HEK293 (cell line): ENCODE results near the gene SRPX.
A peak's percentile ranks its signal among the peaks of the same experiment; 100 is the strongest.

Experiments
- CTCF ChIA-PET: fragments of 350-600 bp; formaldehyde crosslinking; extraction: SDS; loops from one replicate; lab custom pipeline; 2021; ENCODE audit warnings: antibody characterized with exemption; lab: Yijun Ruan, JAX
- POLR2A ChIA-PET: fragments of 300-600 bp; formaldehyde crosslinking; extraction: SDS; loops from one replicate; lab custom pipeline; 2020; ENCODE audit warnings: antibody characterized with exemption, inconsistent platforms; lab: Yijun Ruan, JAX
- H3K27ac ChIP-seq: fragments of 200-500 bp; sonication (Bioruptor generic); 2 replicates; pipeline ENCODE4 v1.5.1; 2014; ENCODE audit warnings: low read depth, low read length, control low read depth, inconsistent platforms; ENCODE audit errors: extremely low read depth
- H3K36me3 ChIP-seq, 2 experiments: fragments of 200-500 bp in 1 of 2; sonication (Bioruptor generic) in 1 of 2; 1 replicate in 1 of 2; 2 replicates in 1 of 2; pipeline ENCODE4 v1.5.1; 2014 to 2017; ENCODE audit warnings: inconsistent platforms in 2 of 2, low read length in 2 of 2; ENCODE audit not compliant: control insufficient read depth in 2 of 2, insufficient read depth in 1 of 2
- H3K4me1 ChIP-seq: fragments of 200-500 bp; sonication (Bioruptor generic); 2 replicates; pipeline ENCODE4 v1.5.1; 2014; ENCODE audit warnings: mild to moderate bottlenecking, low read length, inconsistent platforms; ENCODE audit not compliant: control insufficient read depth, insufficient read depth
- H3K4me3 ChIP-seq: 2 replicates; pipeline ENCODE4 v1.5.1; 2011; ENCODE audit warnings: low read depth, mild to moderate bottlenecking, control low read depth, low read length, moderate library complexity
- H3K9me3 ChIP-seq: fragments of 200-500 bp; sonication (Bioruptor generic); 2 replicates; pipeline ENCODE4 v1.5.1; 2014; ENCODE audit warnings: low read depth, low read length, inconsistent platforms; ENCODE audit not compliant: control insufficient read depth, insufficient read depth
- HOXC10 ChIP-seq: sonication (generic); formaldehyde crosslinking; IDR thresholded peaks from 2 replicates; pipeline ENCODE4 v1.8.1; 2023; ENCODE audit warnings: mild to moderate bottlenecking, missing genetic modification reagents
- SALL2 ChIP-seq: fragments of 450-650 bp; formaldehyde crosslinking; IDR thresholded peaks from 2 replicates; pipeline ENCODE4 v1.5.0; 2017; ENCODE audit warnings: missing biosample characterization, mild to moderate bottlenecking, missing genetic modification characterization, borderline replicate concordance
- SP2 ChIP-seq: fragments of 450-650 bp; formaldehyde crosslinking; IDR thresholded peaks from 2 replicates; pipeline ENCODE4 v1.5.1; 2016; ENCODE audit warnings: missing biosample characterization, missing genetic modification characterization
- YY2 ChIP-seq: fragments of 450-650 bp; formaldehyde crosslinking; IDR thresholded peaks from 2 replicates; pipeline ENCODE4 v1.5.1; 2016; ENCODE audit warnings: missing biosample characterization, missing genetic modification characterization
- ZNF10 ChIP-seq: fragments of 450-650 bp; formaldehyde crosslinking; IDR thresholded peaks from 2 replicates; pipeline ENCODE4 v1.5.1; 2017; ENCODE audit warnings: missing biosample characterization, missing genetic modification characterization
- ZNF366 ChIP-seq: fragments of 450-650 bp; formaldehyde crosslinking; conservative IDR thresholded peaks from 2 replicates; pipeline ENCODE4 v1.5.1; 2016; ENCODE audit warnings: missing biosample characterization, missing genetic modification characterization
- ZNF426 ChIP-seq: fragments of 450-650 bp; formaldehyde crosslinking; IDR thresholded peaks from 2 replicates; pipeline ENCODE4 v1.5.1; 2017; ENCODE audit warnings: missing biosample characterization, missing genetic modification characterization, mild to moderate bottlenecking, inconsistent platforms, moderate library complexity
- ZNF596 ChIP-seq: fragments of 450-650 bp; IDR thresholded peaks from 2 replicates; pipeline ENCODE4 v1.5.0; 2018; ENCODE audit warnings: missing biosample characterization, mild to moderate bottlenecking, missing genetic modification characterization, moderate library complexity
- ZNF629 ChIP-seq: fragments of 450-650 bp; formaldehyde crosslinking; IDR thresholded peaks from 2 replicates; pipeline ENCODE4 v1.5.1; 2017; ENCODE audit warnings: missing biosample characterization, missing genetic modification characterization
- ZNF645 ChIP-seq: fragments of 450-650 bp; formaldehyde crosslinking; IDR thresholded peaks from 2 replicates; pipeline ENCODE4; 2016; ENCODE audit warnings: missing biosample characterization, missing genetic modification characterization
- ZNF654 ChIP-seq: fragments of 450-650 bp; formaldehyde crosslinking; IDR thresholded peaks from 2 replicates; pipeline ENCODE4 v1.5.1; 2016; ENCODE audit warnings: low read depth, missing biosample characterization, missing genetic modification characterization
- ZSCAN16 ChIP-seq: fragments of 450-650 bp; formaldehyde crosslinking; IDR thresholded peaks from 2 replicates; pipeline ENCODE4 v1.5.1; 2016; ENCODE audit warnings: missing biosample characterization, missing genetic modification characterization
- TF ChIP-seq, protein P1 (sequence below): fragments of 450-650 bp; formaldehyde crosslinking; IDR thresholded peaks from 2 replicates; pipeline ENCODE4 v1.5.1; 2016; ENCODE audit warnings: missing biosample characterization, missing genetic modification characterization
- TF ChIP-seq, protein P2 (sequence below): fragments of 450-650 bp; formaldehyde crosslinking; IDR thresholded peaks from 2 replicates; pipeline ENCODE4 v1.5.1; 2016; ENCODE audit warnings: missing biosample characterization, missing genetic modification characterization, low read depth

The SRPX gene

GRCh38 chrX:38172596-38172995 is 48.1 kb downstream of the SRPX start:
- ChIA-PET POLR2A (no interaction called here), CTCF (interaction anchor here (0.6 to 1.1 kb wide), 5 partner anchors 348 to 860 kb away, joined by 3 to 5 read pairs (median 3); no protein-coding TSS in a partner anchor)
- no peaks in the 10 kb centered on the region for H3K4me1 ChIP-seq
- H3K27ac ChIP-seq = no peak overlapping the region
- H3K36me3 ChIP-seq = no peaks in the 10 kb centered on the region
- H3K4me3 ChIP-seq = no peak overlapping the region
- no peaks in the 10 kb centered on the region for H3K9me3 ChIP-seq
- TF ChIP-seq ZNF596 (tag by site-specific recombination) (peak; percentile 74), SALL2 (tag by site-specific recombination) (no peak)

DNA sequence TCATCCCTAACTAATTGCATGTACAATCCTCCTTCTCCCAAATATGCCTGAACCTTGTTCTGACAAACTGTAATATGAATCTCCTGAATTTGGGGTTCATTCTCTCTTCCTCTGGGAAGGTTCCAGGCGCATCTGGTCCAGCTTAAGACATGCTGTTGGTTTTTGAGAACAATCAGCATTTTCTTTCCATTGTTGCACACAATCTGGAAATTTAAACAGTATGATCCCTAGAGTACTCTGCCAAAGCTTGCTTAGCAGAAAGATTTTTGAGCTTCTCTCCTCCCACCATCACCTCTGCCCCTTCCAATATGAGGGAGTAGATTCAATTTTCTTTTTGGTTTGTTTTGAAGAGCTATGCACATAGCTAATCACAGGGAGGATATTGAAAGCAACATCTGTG is 50.1 kb downstream of the SRPX start:
- H3K9me3 ChIP-seq = no peaks in the 10 kb centered on the region
- no peak overlapping the region for H3K4me3 ChIP-seq
- TF ChIP-seq SP2 (tag by site-specific recombination) (no peak), YY2 (tag by site-specific recombination) (no peak), HOXC10 (CRISPR knock-in tag) (no peak), ZNF366 (tag by site-specific recombination) (no peak), ZSCAN16 (no peak), ZNF645 (tag by site-specific recombination) (no peak), ZNF426 (tag by site-specific recombination) (no peak), ZNF10 (tag by site-specific recombination) (no peak), ZNF629 (no peak)
- TF ChIP-seq, protein P1, sequence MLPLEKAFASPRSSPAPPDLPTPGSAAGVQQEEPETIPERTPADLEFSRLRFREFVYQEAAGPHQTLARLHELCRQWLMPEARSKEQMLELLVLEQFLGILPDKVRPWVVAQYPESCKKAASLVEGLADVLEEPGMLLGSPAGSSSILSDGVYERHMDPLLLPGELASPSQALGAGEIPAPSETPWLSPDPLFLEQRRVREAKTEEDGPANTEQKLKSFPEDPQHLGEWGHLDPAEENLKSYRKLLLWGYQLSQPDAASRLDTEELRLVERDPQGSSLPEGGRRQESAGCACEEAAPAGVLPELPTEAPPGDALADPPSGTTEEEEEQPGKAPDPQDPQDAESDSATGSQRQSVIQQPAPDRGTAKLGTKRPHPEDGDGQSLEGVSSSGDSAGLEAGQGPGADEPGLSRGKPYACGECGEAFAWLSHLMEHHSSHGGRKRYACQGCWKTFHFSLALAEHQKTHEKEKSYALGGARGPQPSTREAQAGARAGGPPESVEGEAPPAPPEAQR (tag by site-specific recombination) = no peak
- POLR2A ChIA-PET = no interaction called here
- H3K36me3 ChIP-seq = no peaks in the 10 kb centered on the region
- CTCF ChIA-PET = interaction anchor here (0.6 to 7.0 kb wide), 5 partner anchors 21 to 675 kb away, joined by 3 to 75 read pairs (median 4); no protein-coding TSS in a partner anchor
- no peak overlapping the region for H3K27ac ChIP-seq
- no peaks in the 10 kb centered on the region for H3K4me1 ChIP-seq

- CTCF ChIA-PET = interaction anchor here (0.6 to 7.0 kb wide), 54 partner anchors 8 to 833 kb away, joined by 3 to 75 read pairs (median 4); a partner anchor contains a TSS
These were observed 54.1 kb downstream of the SRPX start for GRCh38 chrX:38166478-38167083.

More at GRCh38 chrX:38166478-38167083, 54.1 kb downstream of the SRPX start:
- POLR2A ChIA-PET = no interaction called here
- peak; percentile 52 for TF ChIP-seq ZNF654 (tag by site-specific recombination)
- TF ChIP-seq, protein P2, sequence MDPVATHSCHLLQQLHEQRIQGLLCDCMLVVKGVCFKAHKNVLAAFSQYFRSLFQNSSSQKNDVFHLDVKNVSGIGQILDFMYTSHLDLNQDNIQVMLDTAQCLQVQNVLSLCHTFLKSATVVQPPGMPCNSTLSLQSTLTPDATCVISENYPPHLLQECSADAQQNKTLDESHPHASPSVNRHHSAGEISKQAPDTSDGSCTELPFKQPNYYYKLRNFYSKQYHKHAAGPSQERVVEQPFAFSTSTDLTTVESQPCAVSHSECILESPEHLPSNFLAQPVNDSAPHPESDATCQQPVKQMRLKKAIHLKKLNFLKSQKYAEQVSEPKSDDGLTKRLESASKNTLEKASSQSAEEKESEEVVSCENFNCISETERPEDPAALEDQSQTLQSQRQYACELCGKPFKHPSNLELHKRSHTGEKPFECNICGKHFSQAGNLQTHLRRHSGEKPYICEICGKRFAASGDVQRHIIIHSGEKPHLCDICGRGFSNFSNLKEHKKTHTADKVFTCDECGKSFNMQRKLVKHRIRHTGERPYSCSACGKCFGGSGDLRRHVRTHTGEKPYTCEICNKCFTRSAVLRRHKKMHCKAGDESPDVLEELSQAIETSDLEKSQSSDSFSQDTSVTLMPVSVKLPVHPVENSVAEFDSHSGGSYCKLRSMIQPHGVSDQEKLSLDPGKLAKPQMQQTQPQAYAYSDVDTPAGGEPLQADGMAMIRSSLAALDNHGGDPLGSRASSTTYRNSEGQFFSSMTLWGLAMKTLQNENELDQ = no peak
- Histone ChIP-seq H3K9me3 (no peaks in the 10 kb centered on the region), H3K4me3 (no peak overlapping the region), H3K27ac (no peak overlapping the region), H3K36me3 (no peaks in the 10 kb centered on the region), H3K4me1 (no peaks in the 10 kb centered on the region)
